Measurements from ENCODE around the gene IQGAP3.
A peak's percentile ranks its signal among the peaks of the same experiment; 100 is the strongest.
"Not testable (repeated sequence)": the region's sequence is repeated elsewhere in the genome, so short reads cannot be mapped to it uniquely, and the experiment has no call there.

Gene IQGAP3

DNA sequence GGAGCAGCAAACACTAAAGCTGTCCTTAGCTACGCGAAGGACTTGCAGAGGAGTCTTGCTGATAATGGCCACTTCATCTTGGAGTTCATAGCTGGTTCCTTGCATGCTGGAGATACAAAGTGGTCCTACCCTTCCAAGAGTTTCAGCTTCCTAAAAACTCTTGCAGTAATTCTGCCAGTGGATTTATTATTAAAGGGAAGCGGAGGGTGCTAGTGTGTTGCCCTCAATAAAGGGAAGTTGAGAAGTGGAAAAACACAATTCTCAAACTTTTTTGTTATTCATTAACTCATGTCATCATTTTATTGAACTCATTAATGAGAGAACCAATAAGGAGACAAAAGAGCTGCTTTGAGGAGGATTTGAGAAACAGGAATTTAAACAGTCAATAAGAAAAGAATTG, 40.3 kb upstream of the IQGAP3 start:
- TF ChIP-seq, protein P1, sequence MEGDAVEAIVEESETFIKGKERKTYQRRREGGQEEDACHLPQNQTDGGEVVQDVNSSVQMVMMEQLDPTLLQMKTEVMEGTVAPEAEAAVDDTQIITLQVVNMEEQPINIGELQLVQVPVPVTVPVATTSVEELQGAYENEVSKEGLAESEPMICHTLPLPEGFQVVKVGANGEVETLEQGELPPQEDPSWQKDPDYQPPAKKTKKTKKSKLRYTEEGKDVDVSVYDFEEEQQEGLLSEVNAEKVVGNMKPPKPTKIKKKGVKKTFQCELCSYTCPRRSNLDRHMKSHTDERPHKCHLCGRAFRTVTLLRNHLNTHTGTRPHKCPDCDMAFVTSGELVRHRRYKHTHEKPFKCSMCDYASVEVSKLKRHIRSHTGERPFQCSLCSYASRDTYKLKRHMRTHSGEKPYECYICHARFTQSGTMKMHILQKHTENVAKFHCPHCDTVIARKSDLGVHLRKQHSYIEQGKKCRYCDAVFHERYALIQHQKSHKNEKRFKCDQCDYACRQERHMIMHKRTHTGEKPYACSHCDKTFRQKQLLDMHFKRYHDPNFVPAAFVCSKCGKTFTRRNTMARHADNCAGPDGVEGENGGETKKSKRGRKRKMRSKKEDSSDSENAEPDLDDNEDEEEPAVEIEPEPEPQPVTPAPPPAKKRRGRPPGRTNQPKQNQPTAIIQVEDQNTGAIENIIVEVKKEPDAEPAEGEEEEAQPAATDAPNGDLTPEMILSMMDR (IDR thresholded peaks at IDR 0.05; ENCODE audit: extremely low read depth, insufficient read depth, missing control alignments) = no peak
- no peak for DNase-seq (ENCODE audit: low spot score)
- in situ Hi-C loops (cut with MboI; ENCODE audit: low pct_unique_long_range_greater_than_20kb, low sequenced_read_pairs, unreplicated experiment) = loop anchor here (10.0 kb wide), 1 partner anchor 228 kb away; no protein-coding TSS in a partner anchor

DNA sequence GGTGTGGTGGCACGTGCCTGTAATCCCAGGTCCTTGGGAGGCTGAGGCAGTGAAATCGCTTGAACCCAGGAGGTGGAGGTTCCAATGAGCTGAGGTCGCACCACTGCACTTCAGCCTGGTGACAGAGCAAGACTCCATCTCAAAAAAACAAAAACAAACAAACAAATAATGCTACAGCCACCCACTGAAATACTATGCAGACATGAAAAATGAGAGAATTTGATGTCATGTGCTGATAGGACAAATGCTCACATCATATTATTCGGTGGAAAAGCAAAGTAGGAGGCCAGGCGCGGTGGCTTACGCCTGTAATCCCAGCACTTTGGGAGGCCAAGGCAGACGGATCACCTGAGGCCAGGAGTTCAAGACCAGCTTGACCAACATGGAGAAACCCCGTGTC, 37.7 kb upstream of the IQGAP3 start:
- not testable (repeated sequence) for DNase-seq (ENCODE audit: low spot score)
- in situ Hi-C loops (cut with MboI; ENCODE audit: low pct_unique_long_range_greater_than_20kb, low sequenced_read_pairs, unreplicated experiment) = loop anchor here (10.0 kb wide), 1 partner anchor 225 kb away; no protein-coding TSS in a partner anchor

DNA sequence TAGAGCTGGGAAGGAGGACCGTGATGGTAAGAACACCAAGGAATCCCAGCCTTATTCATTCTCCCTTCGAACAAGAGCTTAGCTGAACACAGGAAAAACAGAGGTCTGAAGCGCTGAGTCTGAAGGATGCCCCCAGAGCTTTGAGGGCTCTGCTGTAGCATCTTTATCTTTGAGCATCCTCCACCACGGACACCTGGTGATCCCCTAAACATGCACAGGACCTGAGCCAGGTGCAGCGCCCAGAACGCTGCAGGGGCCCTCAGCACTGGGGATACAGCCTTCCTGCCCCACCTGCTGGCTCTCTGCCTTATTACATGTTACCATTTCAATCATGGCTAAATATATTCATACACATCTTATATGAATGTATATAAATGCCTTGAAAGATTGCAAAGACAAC, 36.6 kb upstream of the IQGAP3 start:
- DNase-seq (ENCODE audit: low spot score) = peak; percentile 58
- TF ChIP-seq, protein P1 (IDR thresholded peaks at IDR 0.05; ENCODE audit: extremely low read depth, insufficient read depth, missing control alignments) = peak; percentile 68
- in situ Hi-C loops (cut with MboI; ENCODE audit: low pct_unique_long_range_greater_than_20kb, low sequenced_read_pairs, unreplicated experiment) = loop anchor here (10.0 kb wide), 1 partner anchor 154 kb away; no protein-coding TSS in a partner anchor

DNA sequence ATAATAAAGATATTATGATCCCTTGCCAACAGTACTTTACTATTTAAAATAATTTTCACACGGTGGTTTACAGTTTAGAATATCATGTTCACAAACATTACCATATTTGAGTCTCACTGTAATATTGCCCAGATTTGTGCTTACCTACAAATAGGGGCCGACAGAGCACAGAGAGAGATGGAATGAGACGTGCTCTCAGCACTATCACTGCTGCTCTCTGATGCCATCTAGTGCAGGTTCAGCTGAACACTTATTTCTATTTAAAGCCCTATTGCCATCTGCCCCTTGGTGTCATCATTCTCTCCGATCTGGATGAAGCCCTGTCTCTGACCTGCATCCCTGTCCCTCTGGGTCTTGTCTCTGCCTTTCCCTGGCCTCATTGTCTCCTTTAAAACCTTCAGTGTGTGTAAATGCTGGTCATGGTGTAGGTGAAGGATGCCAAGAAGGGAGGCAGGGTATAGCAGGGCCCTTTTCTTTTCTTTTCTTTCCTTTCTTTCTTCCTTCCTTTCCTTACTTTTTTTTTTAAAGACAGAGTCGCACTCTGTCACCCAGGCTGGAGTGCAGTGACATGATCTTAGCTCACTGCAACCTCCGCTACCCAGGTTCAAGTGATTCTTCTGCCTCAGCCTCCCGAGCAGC, 35.8 kb upstream of the IQGAP3 start:
- peak; percentile 70 for DNase-seq (ENCODE audit: low spot score)
- in situ Hi-C loops (cut with MboI; ENCODE audit: low pct_unique_long_range_greater_than_20kb, low sequenced_read_pairs, unreplicated experiment) = loop anchor here (10.0 kb wide), 1 partner anchor 153 kb away; no protein-coding TSS in a partner anchor
- TF ChIP-seq, protein P1 (IDR thresholded peaks at IDR 0.05; ENCODE audit: extremely low read depth, insufficient read depth, missing control alignments) = peak; percentile 81

DNA sequence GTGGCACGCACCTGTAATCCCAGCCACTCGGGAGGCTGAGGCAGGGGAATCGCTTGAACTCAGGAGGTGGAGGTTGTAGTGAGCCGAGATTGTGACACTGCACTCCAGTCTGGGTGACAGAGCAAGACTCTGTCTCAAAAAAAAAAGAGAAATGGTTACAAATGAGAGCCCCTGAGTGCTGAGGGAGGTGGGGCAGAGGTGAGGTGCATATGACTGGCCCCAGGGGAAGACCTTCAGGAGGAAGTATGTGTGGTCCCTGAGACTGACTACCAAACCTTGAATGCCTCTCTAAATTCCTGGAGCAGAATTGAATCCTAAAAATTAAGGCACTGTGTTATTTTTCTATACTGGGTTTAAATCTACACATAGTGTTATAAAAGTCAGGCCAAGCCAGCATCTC, 35.0 kb upstream of the IQGAP3 start:
- in situ Hi-C loops (cut with MboI; ENCODE audit: low pct_unique_long_range_greater_than_20kb, low sequenced_read_pairs, unreplicated experiment) = loop anchor here (10.0 kb wide), 1 partner anchor 153 kb away; no protein-coding TSS in a partner anchor
- not testable (repeated sequence) for DNase-seq (ENCODE audit: low spot score)

DNA sequence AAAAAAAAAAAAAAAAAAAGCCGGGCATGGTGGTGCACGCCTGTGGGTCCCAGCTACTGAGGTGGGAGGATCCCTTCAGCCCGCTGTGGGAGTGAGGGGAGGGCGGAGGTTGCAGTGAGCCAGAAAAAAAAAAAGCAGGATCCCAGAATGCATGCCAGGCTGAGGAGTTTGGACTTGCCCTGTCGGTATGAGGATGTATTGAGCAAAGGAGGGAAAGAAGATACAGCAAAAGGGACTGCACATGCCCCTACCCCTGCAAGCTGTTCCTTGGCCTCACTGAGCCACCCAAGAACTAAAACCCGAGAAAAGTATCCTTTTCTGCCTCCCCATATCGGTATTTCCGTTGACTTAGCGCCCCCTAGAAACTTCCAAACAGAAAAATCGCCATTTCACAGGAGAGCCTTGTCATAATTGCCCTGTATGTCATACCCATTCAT, 30.2 kb upstream of the IQGAP3 start:
- TF ChIP-seq, protein P1 (IDR thresholded peaks at IDR 0.05; ENCODE audit: extremely low read depth, insufficient read depth, missing control alignments) = peak; percentile 39
- DNase-seq (ENCODE audit: low spot score) = no peak
- in situ Hi-C loops (cut with MboI; ENCODE audit: low pct_unique_long_range_greater_than_20kb, low sequenced_read_pairs, unreplicated experiment) = loop anchor here (10.0 kb wide), 1 partner anchor 148 kb away; no protein-coding TSS in a partner anchor

DNA sequence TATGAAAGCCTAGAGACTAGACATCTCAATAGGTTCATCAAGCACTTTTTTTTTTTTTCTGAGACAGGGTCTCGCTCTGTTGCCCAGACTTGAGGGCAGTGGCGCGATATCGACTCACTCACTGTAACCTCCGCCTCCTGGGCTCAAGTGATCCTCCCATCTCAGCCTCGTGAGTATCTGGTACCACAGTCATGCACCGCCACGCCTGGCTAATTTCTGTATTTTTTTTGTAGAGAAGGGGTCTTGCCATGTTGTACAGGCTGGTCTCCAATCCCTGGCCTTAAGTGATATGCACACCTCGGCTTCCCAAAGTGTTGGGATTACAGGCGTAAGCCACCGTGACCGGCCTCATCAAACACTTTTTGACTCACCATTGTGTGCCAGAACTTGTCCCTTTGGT, 29.5 kb upstream of the IQGAP3 start:
- TF ChIP-seq, protein P1 (IDR thresholded peaks at IDR 0.05; ENCODE audit: extremely low read depth, insufficient read depth, missing control alignments) = no peak
- DNase-seq (ENCODE audit: low spot score) = no peak
- in situ Hi-C loops (cut with MboI; ENCODE audit: low pct_unique_long_range_greater_than_20kb, low sequenced_read_pairs, unreplicated experiment) = loop anchor here (10.0 kb wide), 1 partner anchor 147 kb away; no protein-coding TSS in a partner anchor

All from GM13977 (cell line).